RWPE1 (cell line): ENCODE measurements around the gene APMAP.
"Not testable (repeated sequence)": the region's sequence is repeated elsewhere in the genome, so short reads cannot be mapped to it uniquely, and the experiment has no call there.

ENCODE experiments used
- CTCF ChIA-PET: fragments of 350-600 bp; sonication (Branson Sonifier 250); formaldehyde crosslinking; extraction: SDS; loops from one replicate; lab custom pipeline; 2021; lab: Yijun Ruan, JAX
- POLR2A ChIA-PET: fragments of 400-600 bp; formaldehyde crosslinking; extraction: SDS; loops from one replicate; lab custom pipeline; 2020; ENCODE audit warnings: antibody characterized with exemption; ENCODE audit not compliant: low non-redundant PET; lab: Yijun Ruan, JAX
- DNase-seq: peaks from one replicate; pipeline ENCODE4 v3.0.0; 2012; ENCODE audit warnings: low spot score
- H3K27ac ChIP-seq: fragments of 450-650 bp; 2 replicates; pipeline ENCODE4 v1.5.1; 2017
- TF ChIP-seq, protein P1 (sequence below): fragments of 450-650 bp; conservative IDR thresholded peaks from 2 replicates; pipeline ENCODE4 v1.5.1; 2017; ENCODE audit warnings: low read depth, mild to moderate bottlenecking

Gene APMAP

DNA sequence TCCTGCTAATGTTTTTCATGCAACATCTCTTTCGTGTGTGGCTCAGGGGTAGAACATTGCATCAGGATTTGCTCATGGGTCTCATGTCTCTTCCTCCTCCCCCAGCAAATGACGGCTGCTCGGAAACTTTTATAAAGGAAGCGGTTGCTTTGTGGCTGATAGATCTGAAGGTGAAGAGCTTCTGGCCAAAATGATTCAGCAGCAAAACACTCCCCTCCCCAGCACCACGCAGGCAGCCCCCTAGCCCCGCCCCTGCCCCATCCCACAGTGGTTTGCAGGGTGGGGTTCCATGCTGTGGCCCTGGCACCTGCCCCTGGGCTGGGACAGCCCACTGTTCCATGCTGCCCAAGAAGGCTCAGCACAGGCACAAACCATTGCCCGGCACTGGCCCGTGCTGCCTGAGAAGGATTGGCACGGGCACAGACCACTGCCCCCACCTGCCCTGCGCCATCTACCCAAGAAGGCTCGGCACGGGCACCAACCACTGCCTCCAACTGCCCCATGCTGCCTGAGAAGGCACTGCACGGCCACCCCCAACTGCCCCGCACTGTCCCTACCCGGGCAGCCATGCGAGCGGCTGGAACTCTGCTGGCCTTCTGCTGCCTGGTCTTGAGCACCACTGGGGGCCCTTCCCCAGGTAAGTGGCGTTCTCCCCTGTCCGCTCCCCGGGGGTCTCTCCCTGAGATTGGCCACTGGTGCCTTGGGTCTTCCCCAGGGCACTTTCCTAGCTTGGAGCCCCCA is 43.4 kb downstream of the APMAP start, which contains the start of gene CST7:
TSS of gene CST7 (plus strand) at position 331 of the 741 bp plus-strand sequence. CDS start at position 568, 237 bp downstream.
- H3K27ac ChIP-seq = no peak within 1 kb of the TSS
- TF ChIP-seq, protein P1, sequence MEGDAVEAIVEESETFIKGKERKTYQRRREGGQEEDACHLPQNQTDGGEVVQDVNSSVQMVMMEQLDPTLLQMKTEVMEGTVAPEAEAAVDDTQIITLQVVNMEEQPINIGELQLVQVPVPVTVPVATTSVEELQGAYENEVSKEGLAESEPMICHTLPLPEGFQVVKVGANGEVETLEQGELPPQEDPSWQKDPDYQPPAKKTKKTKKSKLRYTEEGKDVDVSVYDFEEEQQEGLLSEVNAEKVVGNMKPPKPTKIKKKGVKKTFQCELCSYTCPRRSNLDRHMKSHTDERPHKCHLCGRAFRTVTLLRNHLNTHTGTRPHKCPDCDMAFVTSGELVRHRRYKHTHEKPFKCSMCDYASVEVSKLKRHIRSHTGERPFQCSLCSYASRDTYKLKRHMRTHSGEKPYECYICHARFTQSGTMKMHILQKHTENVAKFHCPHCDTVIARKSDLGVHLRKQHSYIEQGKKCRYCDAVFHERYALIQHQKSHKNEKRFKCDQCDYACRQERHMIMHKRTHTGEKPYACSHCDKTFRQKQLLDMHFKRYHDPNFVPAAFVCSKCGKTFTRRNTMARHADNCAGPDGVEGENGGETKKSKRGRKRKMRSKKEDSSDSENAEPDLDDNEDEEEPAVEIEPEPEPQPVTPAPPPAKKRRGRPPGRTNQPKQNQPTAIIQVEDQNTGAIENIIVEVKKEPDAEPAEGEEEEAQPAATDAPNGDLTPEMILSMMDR = no peak
- POLR2A ChIA-PET = no interaction called here
- CTCF ChIA-PET = no interaction called here
- DNase-seq = no peak

DNA sequence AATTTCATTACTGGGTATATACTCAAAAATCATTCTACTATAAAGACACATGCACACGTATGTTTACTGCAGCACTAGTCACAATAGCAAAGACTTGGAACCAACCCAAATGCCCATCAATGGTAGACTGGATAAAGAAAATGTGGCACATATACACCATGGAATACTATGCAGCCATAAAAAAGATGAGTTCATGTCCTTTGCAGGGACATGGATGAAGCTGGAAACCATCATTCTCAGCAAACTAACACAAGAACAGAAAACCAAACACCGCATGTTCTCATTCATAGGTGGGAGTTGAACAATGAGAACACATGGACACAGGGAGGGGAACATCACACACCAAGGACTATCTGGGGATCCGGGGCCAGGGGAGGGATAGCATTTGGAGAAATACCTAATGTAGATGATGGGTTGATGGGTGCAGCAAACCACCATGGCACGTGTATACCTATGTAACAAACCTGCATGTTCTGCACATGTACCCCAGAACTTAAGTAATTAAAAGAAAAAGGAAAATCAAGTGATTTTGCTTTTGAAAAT is 44.1 kb downstream of the APMAP start:
- CTCF ChIA-PET, DNase-seq, H3K27ac ChIP-seq, POLR2A ChIA-PET: not testable (repeated sequence)

DNA sequence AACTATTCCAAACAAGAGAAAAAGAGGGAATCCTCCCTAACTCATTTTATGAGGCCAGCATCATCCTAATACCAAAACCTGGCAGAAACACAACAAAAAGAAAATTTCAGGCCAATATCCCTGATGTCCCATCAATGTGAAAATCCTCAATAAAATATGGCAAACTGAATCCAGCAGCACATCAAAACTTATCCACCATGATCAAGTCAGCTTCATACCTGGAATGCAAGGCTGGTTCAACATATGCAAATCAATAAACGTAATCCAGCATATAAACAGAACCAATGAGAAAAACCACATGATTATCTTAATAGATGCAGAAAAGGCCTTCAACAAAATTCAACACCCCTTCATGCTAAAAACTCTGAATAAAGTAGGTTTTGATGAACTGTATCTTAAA is 46.2 kb downstream of the APMAP start:
- CTCF ChIA-PET, H3K27ac ChIP-seq, DNase-seq, POLR2A ChIA-PET: not testable (repeated sequence)

DNA sequence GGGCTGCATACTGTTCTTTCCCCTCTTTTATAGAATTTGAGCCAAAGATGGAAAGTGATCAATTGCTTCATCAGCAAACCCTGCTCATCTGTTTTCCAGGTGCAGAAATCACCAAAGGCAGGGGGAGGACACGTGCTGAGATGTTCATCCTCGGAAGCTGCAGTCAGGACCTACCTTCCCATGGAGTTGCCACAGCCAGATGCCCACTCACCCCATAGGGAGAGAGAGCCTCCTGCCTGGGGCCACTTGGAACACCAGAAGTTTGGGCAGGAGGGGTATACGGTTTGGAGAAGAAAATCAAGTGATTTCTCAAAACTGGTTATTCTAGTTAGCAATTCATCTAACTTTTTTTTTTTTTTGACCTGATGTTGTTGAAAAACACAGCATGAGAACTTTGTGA is 48.8 kb downstream of the APMAP start:
- ChIA-PET POLR2A (no interaction called here), CTCF (no interaction called here)
- TF ChIP-seq, protein P1 = no peak
- no peak overlapping the region for H3K27ac ChIP-seq
- DNase-seq = no peak

GRCh38 chr20:24943196-24943595 is 49.4 kb downstream of the APMAP start:
- H3K27ac ChIP-seq = no peak overlapping the region
- ChIA-PET CTCF (interaction anchor here (0.5 kb wide), 1 partner anchor 12 kb away, joined by 3 read pairs; no protein-coding TSS in a partner anchor), POLR2A (no interaction called here)
- TF ChIP-seq, protein P1 = no peak
- no peak for DNase-seq

- CTCF ChIA-PET = interaction anchor here (0.5 kb wide), 1 partner anchor 11 kb away, joined by 3 read pairs; no protein-coding TSS in a partner anchor
- H3K27ac ChIP-seq = no peak overlapping the region
- POLR2A ChIA-PET = no interaction called here
- DNase-seq = no peak
- TF ChIP-seq, protein P1 = no peak
Observed at GRCh38 chr20:24942679-24943078, 49.9 kb downstream of the APMAP start.

- H3K27ac ChIP-seq = no peak overlapping the region
- POLR2A ChIA-PET = no interaction called here
- CTCF ChIA-PET = no interaction called here
- no peak for DNase-seq
- TF ChIP-seq, protein P1 = no peak
Observed at GRCh38 chr20:24939036-24939435, 53.5 kb downstream of the APMAP start.
